Endothelial cell of umbilical vein (primary cell): ENCODE data around the gene PRKG1. TPM values are rescaled to one million over a fixed set of nuclear protein-coding genes. Genes with fewer than 3 reads are reported as not detected.
"Not testable (repeated sequence)": the region's sequence is repeated elsewhere in the genome, so short reads cannot be mapped to it uniquely, and the experiment has no call there.

Source experiments
- BruUV-seq: library from RNA; stranded (reverse); fragments of 400-500 nt; replicated peaks from 2 replicates; lab custom pipeline; 2021; lab: Mats Ljungman, UMichigan
- CTCF ChIA-PET: fragments of 300-600, 350-600 bp; sonication (Branson Sonifier 250); formaldehyde crosslinking; loops from one replicate; lab custom pipeline; 2021; ENCODE audit warnings: antibody characterized with exemption, inconsistent platforms; lab: Charles Lee
- POLR2A ChIA-PET: fragments of 300-600, 350-600 bp; sonication (Branson Sonifier 250); formaldehyde crosslinking; loops from one replicate; lab custom pipeline; 2021; ENCODE audit warnings: antibody characterized with exemption, inconsistent platforms; lab: Charles Lee
- DNase-seq: peaks from one replicate; pipeline ENCODE4 v3.0.0-alpha.2; 2011; ENCODE audit warnings: low read depth, low spot score
- FAIRE-seq: peaks from 2 replicates; lab custom pipeline; 2011; peaks lifted over from hg19 to GRCh38; lab: Jason Lieb, UNC
- H2AFZ ChIP-seq: 2 replicates; pipeline ENCODE4 v1.6.0; 2012; ENCODE audit warnings: low read depth, low read length, control low read depth, inconsistent platforms
- H3K27ac ChIP-seq: 2 replicates; pipeline ENCODE4 v1.5.1; 2011; ENCODE audit warnings: low read depth, mild to moderate bottlenecking, control low read depth, low read length, moderate library complexity; ENCODE audit not compliant: insufficient read depth
- H3K27me3 ChIP-seq, 2 experiments: 2 replicates each; pipeline versions ENCODE4 v1.6.0 to v1.6.1; 2011; ENCODE audit warnings: low read length in 2 of 2, mixed read lengths in 1 of 2; ENCODE audit not compliant: control insufficient read depth in 2 of 2, insufficient read depth in 2 of 2
- H3K36me3 ChIP-seq, 2 experiments: 2 replicates in 1 of 2; 3 replicates in 1 of 2; pipeline ENCODE4 v1.5.1; 2011; ENCODE audit warnings: low read length in 2 of 2, mild to moderate bottlenecking in 1 of 2, moderate library complexity in 1 of 2; ENCODE audit not compliant: control insufficient read depth in 2 of 2, insufficient read depth in 2 of 2; ENCODE audit errors: extremely low read depth in 1 of 2
- H3K4me1 ChIP-seq: 3 replicates; pipeline ENCODE4 v1.5.1; 2011; ENCODE audit warnings: mild to moderate bottlenecking, low read length; ENCODE audit not compliant: control insufficient read depth, insufficient read depth; ENCODE audit errors: extremely low read depth
- H3K4me2 ChIP-seq: 2 replicates; pipeline ENCODE4 v1.6.1; 2011; ENCODE audit warnings: low read length, control low read depth, mixed read lengths; ENCODE audit not compliant: insufficient read depth
- H3K4me3 ChIP-seq, 3 experiments: fragments of 200-600 bp in 1 of 3; sonication (generic), shearing (Covaris generic) in 1 of 3; replicated peaks in 1 of 3; 2 replicates each; pipeline ENCODE4 v1.5.1; 2011 to 2016; ENCODE audit warnings: control low read depth in 3 of 3, low read length in 3 of 3, mild to moderate bottlenecking in 2 of 3, inconsistent platforms in 1 of 3, low read depth in 1 of 3, moderate library complexity in 1 of 3; ENCODE audit not compliant: insufficient read depth in 1 of 3
- H3K79me2 ChIP-seq: 2 replicates; pipeline ENCODE4 v1.6.0; 2012; ENCODE audit warnings: low read length, inconsistent platforms; ENCODE audit not compliant: control insufficient read depth, insufficient read depth
- H3K9ac ChIP-seq: replicated peaks from 2 replicates; pipeline ENCODE3; 2011; ENCODE audit warnings: low read length, control low read depth; ENCODE audit not compliant: insufficient read depth; ENCODE audit errors: extremely low read depth
- H3K9me1 ChIP-seq: replicated peaks from 3 replicates; pipeline ENCODE4 v1.6.0; 2011; ENCODE audit warnings: mild to moderate bottlenecking, low read length; ENCODE audit not compliant: control insufficient read depth, insufficient read depth; ENCODE audit errors: extremely low read depth
- H3K9me3 ChIP-seq: replicated peaks from 2 replicates; pipeline ENCODE4 v1.5.1; 2012; ENCODE audit warnings: low read length, inconsistent platforms; ENCODE audit not compliant: control insufficient read depth, insufficient read depth
- H4K20me1 ChIP-seq: replicated peaks from 2 replicates; pipeline ENCODE3; 2011; ENCODE audit warnings: mild to moderate bottlenecking, low read length; ENCODE audit not compliant: control insufficient read depth, insufficient read depth; ENCODE audit errors: extremely low read depth
- CTCF ChIP-seq, 2 donors: IDR thresholded peaks; 1 replicate in 1 of 2; 2 replicates in 1 of 2; pipeline ENCODE4 v1.5.1; 2011; ENCODE audit warnings: low read length in 2 of 2, mild to moderate bottlenecking in 2 of 2, moderate library complexity in 2 of 2, control low read depth in 1 of 2, inconsistent platforms in 1 of 2, low read depth in 1 of 2; ENCODE audit not compliant: insufficient read depth in 1 of 2; ENCODE audit errors: extremely low read depth in 1 of 2
- EZH2 ChIP-seq: IDR thresholded peaks from 2 replicates; pipeline ENCODE4 v1.6.1; 2012; ENCODE audit warnings: borderline replicate concordance, low read depth, mild to moderate bottlenecking, moderate library complexity, low read length, inconsistent platforms; ENCODE audit not compliant: severe bottlenecking
- FOS ChIP-seq: IDR thresholded peaks from 2 replicates; pipeline ENCODE4 v1.6.1; 2011; ENCODE audit warnings: mild to moderate bottlenecking, low read length, moderate library complexity, borderline replicate concordance; ENCODE audit not compliant: insufficient read depth
- GATA2 ChIP-seq: IDR thresholded peaks from 2 replicates; pipeline ENCODE4 v1.7.0; 2011; ENCODE audit warnings: low read depth, mild to moderate bottlenecking, moderate library complexity, mixed read lengths, low read length; ENCODE audit not compliant: insufficient read length, insufficient read depth
- JUN ChIP-seq: IDR thresholded peaks from 2 replicates; pipeline ENCODE4 v1.6.1; 2011; ENCODE audit warnings: borderline replicate concordance, low read depth; ENCODE audit not compliant: insufficient read length, insufficient read depth
- MAX ChIP-seq: IDR thresholded peaks from 2 replicates; pipeline ENCODE4 v1.6.1; 2011; ENCODE audit not compliant: insufficient read depth, insufficient read length
- MYC ChIP-seq: IDR thresholded peaks from one replicate; pipeline ENCODE4 v1.6.1; 2011; ENCODE audit warnings: mild to moderate bottlenecking, low read depth, low read length
- POLR2A ChIP-seq: IDR thresholded peaks from 2 replicates; pipeline ENCODE4 v1.6.1; 2012; ENCODE audit warnings: low read depth, mild to moderate bottlenecking, control low read depth, low read length
- POLR2AphosphoS5 ChIP-seq: IDR thresholded peaks from 2 replicates; pipeline ENCODE4 v1.6.1; 2012; ENCODE audit warnings: low read depth, mild to moderate bottlenecking, control low read depth, low read length, moderate library complexity; ENCODE audit not compliant: insufficient read depth
- dilution Hi-C: fragments of 300-500 bp; cut with MboI; formaldehyde crosslinking; loops from one replicate; pipeline ENCODE4 v1.15.0; 2019; ENCODE audit warnings: low sequenced_read_pairs; ENCODE audit not compliant: extremely low pct_ligation_motif_present
- intact Hi-C: fragments of 100-400 bp; cut with micrococcal nuclease; formaldehyde crosslinking; loops from one replicate; pipeline ENCODE4 v1.10.0; 2022
- polyA plus RNA-seq, 4 experiments: library from polyadenylated mRNA; depleted of rRNA in 3 of 4; stranded (reverse) in 3 of 4; unstranded in 1 of 4; fragments of >200 nt; gene quantifications; 2 replicates each; pipeline versions ENCODE4 v1.2.1 to v1.2.3, GENCODE V29; 2011 to 2012; ENCODE audit warnings: missing spikeins in 1 of 4
- total RNA-seq: library from RNA; stranded (reverse); gene quantifications from 2 replicates; pipeline ENCODE4 v1.2.3, GENCODE V29; 2021

Gene PRKG1
- total and polyA plus RNA-seq, 2 donors (not counting 3 experiments of a cell fraction or from before 2014, with no cell fraction given), result 0.01 to 0.18 TPM

GRCh38 chr10:51272099-51272498, 197.8 kb downstream of the PRKG1 start:
- CTCF ChIA-PET, result interaction anchor here (1.3 kb wide), 1 partner anchor 10 kb away, joined by 3 read pairs; no protein-coding TSS in a partner anchor

GRCh38 chr10:51272555-51272954, 198.3 kb downstream of the PRKG1 start:
- H4K20me1 ChIP-seq, result no peaks in the 10 kb centered on the region
- no peak overlapping the region for H2AFZ ChIP-seq
- FAIRE-seq, result no peak
- POLR2A ChIA-PET, result no interaction called here
- no peaks in the 10 kb centered on the region for H3K36me3 ChIP-seq
- TF ChIP-seq MYC, result no peak
- no peak for TF ChIP-seq FOS
- no peak for TF ChIP-seq POLR2AphosphoS5
- no peak for TF ChIP-seq EZH2
- TF ChIP-seq JUN, result no peak
- TF ChIP-seq CTCF (IDR thresholded peaks at IDR 0.05; ENCODE audit: extremely low read depth in 1 of 2, insufficient read depth in 1 of 2, low read depth in 1 of 2, low read length in 2 of 2), result no peak
- no peak for TF ChIP-seq POLR2A
- TF ChIP-seq GATA2, result no peak
- no peak for TF ChIP-seq MAX
- H3K79me2 ChIP-seq, result no peaks in the 10 kb centered on the region
- CTCF ChIA-PET, result interaction anchor here (1.3 to 1.7 kb wide), 2 partner anchors 9 to 20 kb away, joined by 3 to 5 read pairs; no protein-coding TSS in a partner anchor
- H3K4me1 ChIP-seq, result no peaks in the 10 kb centered on the region
- no peaks in the 10 kb centered on the region for H3K9me3 ChIP-seq
- H3K9ac ChIP-seq, result no peak overlapping the region
- H3K27me3 ChIP-seq, result no peaks in the 10 kb centered on the region
- intact Hi-C loops (no loop called here), dilution Hi-C loops (no loop called here)
- H3K27ac ChIP-seq, result no peak overlapping the region
- no peaks in the 10 kb centered on the region for H3K9me1 ChIP-seq
- H3K4me3 ChIP-seq, result no peak overlapping the region
- no peak for DNase-seq
- BruUV-seq, result no TSS peak
- H3K4me2 ChIP-seq, result no peak overlapping the region

More at GRCh38 chr10:51272099-51272498, 197.8 kb downstream of the PRKG1 start:
- H3K27me3 ChIP-seq, FAIRE-seq, H3K9me3 ChIP-seq, intact Hi-C loops, H3K4me3 ChIP-seq, H3K9me1 ChIP-seq, H3K27ac ChIP-seq, DNase-seq, BruUV-seq, H3K4me2 ChIP-seq, dilution Hi-C loops, H3K79me2 ChIP-seq, POLR2A ChIA-PET, H3K9ac ChIP-seq, H4K20me1 ChIP-seq, H3K36me3 ChIP-seq, H2AFZ ChIP-seq, H3K4me1 ChIP-seq: not testable (repeated sequence)
